Stomach smooth muscle (tissue), 2 donors: ENCODE measurements around the gene GGTLC1.

Experiments
- H3K27ac ChIP-seq: one replicate; pipeline ENCODE4 v1.7.0; 2013; ENCODE audit warnings: mild to moderate bottlenecking, low read length, inconsistent platforms
- H3K27me3 ChIP-seq, 2 donors: one replicate each; pipeline ENCODE4 v1.7.0; 2013; ENCODE audit warnings: low read length in 2 of 2; ENCODE audit not compliant: insufficient read depth in 2 of 2, control insufficient read depth in 1 of 2
- H3K36me3 ChIP-seq, 2 donors: one replicate each; pipeline ENCODE4 v1.7.0; 2013; ENCODE audit warnings: low read length in 2 of 2; ENCODE audit not compliant: control insufficient read depth in 2 of 2, insufficient read depth in 2 of 2
- H3K4me1 ChIP-seq: one replicate; pipeline ENCODE4 v1.7.0; 2013; ENCODE audit warnings: low read length; ENCODE audit not compliant: control insufficient read depth, insufficient read depth
- H3K4me3 ChIP-seq, 2 donors: one replicate each; pipeline ENCODE4 v1.7.0; 2013; ENCODE audit warnings: low read length in 2 of 2
- H3K9ac ChIP-seq, 2 donors: one replicate each; pipeline ENCODE4 v1.7.0; 2013; ENCODE audit warnings: low read length in 2 of 2, mild to moderate bottlenecking in 1 of 2
- H3K9me3 ChIP-seq, 2 donors: one replicate each; pipeline ENCODE4 v1.7.0; 2013; ENCODE audit warnings: low read length in 2 of 2; ENCODE audit not compliant: control insufficient read depth in 2 of 2
- donor health status: healthy.
- donor health status: Pancreatic carcinoma.

The GGTLC1 gene

GRCh38 chr20:23963941-23964340 is 24.6 kb downstream of the GGTLC1 start:
- Histone ChIP-seq H3K9ac (no peak overlapping the region), H3K4me3 (no peak overlapping the region), H3K27me3 (no peaks in the 10 kb centered on the region), H3K27ac (no peak overlapping the region), H3K36me3 (no peaks in the 10 kb centered on the region), H3K4me1 (no peaks in the 10 kb centered on the region), H3K9me3 (no peaks in the 10 kb centered on the region)

- Histone ChIP-seq H3K4me3 (no peak overlapping the region), H3K9me3 (no peaks in the 10 kb centered on the region), H3K36me3 (no peaks in the 10 kb centered on the region), H3K9ac (no peak overlapping the region), H3K27me3 (no peaks in the 10 kb centered on the region), H3K27ac (no peak overlapping the region), H3K4me1 (no peaks in the 10 kb centered on the region)
These were observed 26.3 kb downstream of the GGTLC1 start for GRCh38 chr20:23962272-23962671.

- no peaks in the 10 kb centered on the region for H3K9me3 ChIP-seq
- H3K9ac ChIP-seq = no peak overlapping the region
- H3K36me3 ChIP-seq = no peaks in the 10 kb centered on the region
- H3K27me3 ChIP-seq = peaks cover 0 to 2% of the 10 kb centered on the region in 2 donors
- no peak overlapping the region for H3K27ac ChIP-seq
- no peak overlapping the region for H3K4me3 ChIP-seq
- H3K4me1 ChIP-seq = no peaks in the 10 kb centered on the region
These were observed 29.5 kb downstream of the GGTLC1 start for GRCh38 chr20:23959054-23959453.

- Histone ChIP-seq H3K27me3 (peaks cover 0 to 2% of the 10 kb centered on the region in 2 donors), H3K4me3 (no peak overlapping the region), H3K36me3 (no peaks in the 10 kb centered on the region)
These were observed 32.7 kb downstream of the GGTLC1 start for GRCh38 chr20:23955896-23956295.

GRCh38 chr20:23954008-23954745 is 34.4 kb downstream of the GGTLC1 start:
- H3K9ac ChIP-seq = no peak overlapping the region
- no peak overlapping the region for H3K4me3 ChIP-seq
- no peak overlapping the region for H3K27ac ChIP-seq
- no peaks in the 10 kb centered on the region for H3K36me3 ChIP-seq
- H3K27me3 ChIP-seq = peaks cover 0 to 2% of the 10 kb centered on the region in 2 donors
- H3K9me3 ChIP-seq = no peaks in the 10 kb centered on the region
- no peaks in the 10 kb centered on the region for H3K4me1 ChIP-seq

More at GRCh38 chr20:23955896-23956295, 32.7 kb downstream of the GGTLC1 start:
- no peaks in the 10 kb centered on the region for H3K9me3 ChIP-seq
- no peaks in the 10 kb centered on the region for H3K4me1 ChIP-seq
- H3K9ac ChIP-seq = no peak overlapping the region
- no peak overlapping the region for H3K27ac ChIP-seq

- Histone ChIP-seq H3K9ac (no peak overlapping the region), H3K4me1 (no peaks in the 10 kb centered on the region), H3K27ac (no peak overlapping the region), H3K4me3 (no peak overlapping the region), H3K27me3 (no peaks in the 10 kb centered on the region), H3K36me3 (no peaks in the 10 kb centered on the region), H3K9me3 (no peaks in the 10 kb centered on the region)
These were observed 42.4 kb downstream of the GGTLC1 start for GRCh38 chr20:23946206-23946605.

GRCh38 chr20:23943304-23943703 is 45.3 kb downstream of the GGTLC1 start:
- no peak overlapping the region for H3K4me3 ChIP-seq
- H3K27ac ChIP-seq = no peak overlapping the region
- no peak overlapping the region for H3K9ac ChIP-seq
- H3K4me1 ChIP-seq = no peaks in the 10 kb centered on the region
- no peaks in the 10 kb centered on the region for H3K36me3 ChIP-seq
- no peaks in the 10 kb centered on the region for H3K9me3 ChIP-seq
- H3K27me3 ChIP-seq = no peaks in the 10 kb centered on the region

- Histone ChIP-seq H3K4me1 (no peaks in the 10 kb centered on the region), H3K27me3 (peaks cover 0 to 4% of the 10 kb centered on the region in 2 donors), H3K4me3 (no peak overlapping the region), H3K9ac (no peak overlapping the region), H3K27ac (no peak overlapping the region), H3K9me3 (no peaks in the 10 kb centered on the region), H3K36me3 (no peaks in the 10 kb centered on the region)
These were observed 48.9 kb downstream of the GGTLC1 start for GRCh38 chr20:23939641-23940040.

- no peak overlapping the region for H3K9ac ChIP-seq
- H3K36me3 ChIP-seq = no peaks in the 10 kb centered on the region
- no peaks in the 10 kb centered on the region for H3K9me3 ChIP-seq
- H3K4me3 ChIP-seq = no peak overlapping the region
- H3K27ac ChIP-seq = no peak overlapping the region
- H3K27me3 ChIP-seq = peaks cover 0 to 4% of the 10 kb centered on the region in 2 donors
- no peaks in the 10 kb centered on the region for H3K4me1 ChIP-seq
These were observed 49.5 kb downstream of the GGTLC1 start for GRCh38 chr20:23939063-23939462.

- Histone ChIP-seq H3K27me3 (peaks cover 0 to 4% of the 10 kb centered on the region in 2 donors), H3K9ac (no peak overlapping the region), H3K4me3 (no peak overlapping the region), H3K27ac (no peak overlapping the region), H3K9me3 (no peaks in the 10 kb centered on the region), H3K4me1 (no peaks in the 10 kb centered on the region), H3K36me3 (no peaks in the 10 kb centered on the region)
These were observed 50.5 kb downstream of the GGTLC1 start for GRCh38 chr20:23938118-23938438.

GRCh38 chr20:23937303-23938117 is 51.1 kb downstream of the GGTLC1 start:
- H3K36me3 ChIP-seq = no peaks in the 10 kb centered on the region
- H3K4me3 ChIP-seq = no peak overlapping the region
- H3K27me3 ChIP-seq = peaks cover 0 to 4% of the 10 kb centered on the region in 2 donors
- no peaks in the 10 kb centered on the region for H3K4me1 ChIP-seq
- H3K27ac ChIP-seq = no peak overlapping the region
- no peaks in the 10 kb centered on the region for H3K9me3 ChIP-seq
- H3K9ac ChIP-seq = no peak overlapping the region
